Mesodermal cell (in vitro differentiated cells): Measurements from ENCODE around the gene ARHGAP26.

Source experiments
- H3K27ac ChIP-seq: 2 replicates; pipeline ENCODE4 v1.7.0; 2013; ENCODE audit warnings: mild to moderate bottlenecking, low read depth, low read length, moderate library complexity; ENCODE audit not compliant: severe bottlenecking
- H3K36me3 ChIP-seq: 2 replicates; pipeline ENCODE4 v1.7.1; 2013; ENCODE audit warnings: mild to moderate bottlenecking, low read length, moderate library complexity; ENCODE audit not compliant: control insufficient read depth, insufficient read depth
- H3K4me1 ChIP-seq: one replicate; pipeline ENCODE4 v1.7.1; 2013; ENCODE audit warnings: mild to moderate bottlenecking, low read length; ENCODE audit not compliant: insufficient read depth, control insufficient read depth, poor library complexity, severe bottlenecking
- H3K4me3 ChIP-seq: 2 replicates; pipeline ENCODE4 v1.7.0; 2013; ENCODE audit warnings: low read length, control low read depth, mild to moderate bottlenecking; ENCODE audit not compliant: insufficient read depth, poor library complexity, severe bottlenecking; ENCODE audit errors: extremely low read depth
- H3K9me3 ChIP-seq: 2 replicates; pipeline ENCODE4 v1.7.1; 2013; ENCODE audit warnings: mild to moderate bottlenecking, low read length, moderate library complexity; ENCODE audit not compliant: control insufficient read depth
- WGBS, 2 experiments: methylation state at CpG; one replicate each; pipeline ENCODE4 v1.1.5; 2013; ENCODE audit warnings: missing lambda C conversion rate in 2 of 2; ENCODE audit not compliant: insufficient coverage in 2 of 2; 5-methylcytosine and 5-hydroxymethylcytosine counted together

Gene ARHGAP26

DNA sequence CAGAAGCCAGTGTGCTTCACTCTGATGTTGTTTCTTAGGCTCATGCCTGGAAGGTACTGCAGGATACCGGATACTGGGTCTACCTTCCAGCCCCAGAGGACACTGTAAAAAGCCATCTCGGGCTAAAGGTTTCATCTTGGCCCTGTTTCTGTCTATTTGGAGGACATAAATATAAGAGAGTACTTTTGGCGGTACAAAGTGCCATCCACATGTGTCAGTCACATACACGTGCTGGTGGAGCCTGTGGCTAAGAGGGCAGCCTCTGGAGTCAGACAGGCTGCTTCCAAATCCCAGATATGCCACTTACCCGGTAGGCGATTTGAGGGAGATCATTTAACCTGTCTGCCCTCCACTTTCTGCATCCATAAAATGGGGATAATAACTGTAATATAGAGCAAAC, 472.9 kb downstream of the ARHGAP26 start:
- Histone ChIP-seq H3K9me3 (peaks cover 9% of the 10 kb centered on the region), H3K27ac (peak overlapping the region; percentile 99), H3K4me1 (peaks cover 25% of the 10 kb centered on the region), H3K4me3 (no peak overlapping the region), H3K36me3 (no peaks in the 10 kb centered on the region)
- 90 to 96% methylated on average over 4 to 5 of the region's 6 CpGs for WGBS, 2 experiments

DNA sequence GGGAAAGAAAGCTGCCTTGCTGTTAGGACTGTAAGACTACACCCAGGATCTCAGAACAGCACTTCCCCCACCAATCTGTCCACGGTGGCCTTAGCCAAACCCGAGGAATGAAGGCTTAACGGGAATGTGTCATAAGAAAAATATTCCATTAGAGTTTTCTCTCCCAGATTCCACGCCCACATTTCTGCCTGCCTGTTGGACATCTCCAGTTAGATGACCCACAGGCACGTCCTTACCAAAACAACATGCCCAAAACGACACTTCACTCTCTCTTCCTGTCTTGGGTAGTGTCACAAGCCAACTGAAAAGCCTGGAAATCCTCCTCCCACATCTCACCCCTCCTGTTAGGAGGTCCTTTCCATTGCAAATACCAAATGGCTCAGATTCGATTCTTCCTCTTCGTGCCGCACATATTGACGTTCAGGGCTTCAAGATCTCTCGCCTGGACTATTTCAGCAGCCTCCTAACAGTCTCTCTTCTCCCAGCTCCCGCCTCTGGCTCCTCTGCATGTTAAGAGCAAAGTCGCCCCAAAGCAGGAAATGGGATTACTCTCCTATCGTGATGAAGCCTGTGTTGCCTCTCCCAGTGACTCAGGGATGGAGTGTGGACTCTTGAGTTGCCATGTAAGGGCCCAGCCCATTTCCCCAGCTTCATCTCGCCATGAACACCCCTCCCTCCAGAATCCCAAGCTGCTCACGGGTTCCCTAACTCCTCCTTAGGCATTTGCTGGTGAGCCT, 474.0 kb downstream of the ARHGAP26 start:
- H3K27ac ChIP-seq = peak overlapping the region; percentile 99
- WGBS, 2 experiments = 74 to 76% methylated on average over 13 to 15 of the region's 16 CpGs
- H3K36me3 ChIP-seq = no peaks in the 10 kb centered on the region
- peak overlapping the region; percentile 3 for H3K4me3 ChIP-seq
- peaks cover 9% of the 10 kb centered on the region for H3K9me3 ChIP-seq
- H3K4me1 ChIP-seq = peaks cover 25% of the 10 kb centered on the region

DNA sequence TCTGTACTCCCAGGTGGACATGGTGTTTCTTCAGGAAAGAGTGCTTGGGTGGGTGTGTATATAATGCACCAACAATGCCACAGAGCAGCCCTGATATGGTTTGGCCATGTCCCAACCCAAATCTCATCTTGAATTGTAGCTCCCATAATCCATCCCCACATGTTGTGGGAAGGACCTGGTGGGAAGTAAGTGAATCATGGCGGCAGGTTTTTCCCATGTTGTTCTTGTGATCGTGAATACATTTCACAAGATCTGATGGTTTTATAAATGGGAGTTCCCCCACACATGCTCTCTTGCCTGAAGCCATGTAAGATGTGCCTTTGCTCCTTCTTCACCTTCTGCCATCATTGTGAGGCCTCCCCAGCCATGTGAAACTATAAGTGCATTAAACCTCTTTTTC, 474.8 kb downstream of the ARHGAP26 start:
- peak overlapping the region; percentile 99 for H3K27ac ChIP-seq
- no CpG with 5 or more reads among the region's 2 CpGs for WGBS, 2 experiments

DNA sequence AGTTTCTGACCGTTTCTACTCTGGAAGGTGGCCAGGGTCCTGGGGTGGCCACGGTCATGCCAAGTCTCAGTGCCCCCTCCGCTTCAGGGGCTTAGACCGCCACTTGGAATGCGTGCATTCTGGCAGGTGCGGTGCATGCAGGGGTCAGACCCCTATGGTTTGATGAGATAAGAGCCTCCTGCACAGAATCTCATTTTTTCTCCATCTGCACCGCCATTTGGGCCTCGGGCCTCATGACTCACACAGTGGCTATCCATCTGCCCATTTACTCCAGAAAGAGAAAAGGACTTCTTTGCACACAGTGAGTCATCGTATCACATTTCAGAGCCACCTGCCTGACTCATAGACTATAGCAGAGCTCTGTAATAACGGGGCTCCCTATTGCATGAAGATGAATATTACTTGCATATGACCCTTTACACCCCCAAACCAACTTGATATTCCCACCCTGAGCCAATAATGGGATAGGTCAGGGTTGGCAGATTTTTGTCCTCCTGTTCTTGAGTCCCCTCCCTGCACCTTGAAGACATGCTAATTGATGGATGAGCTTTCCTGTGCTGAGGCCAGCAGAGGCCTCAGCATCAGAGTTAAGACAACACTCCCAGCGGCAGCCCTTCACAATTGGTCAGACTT, 475.9 kb downstream of the ARHGAP26 start:
- peak overlapping the region; percentile 30 for H3K27ac ChIP-seq
- 92 to 99% methylated on average over 8 to 9 of the region's 11 CpGs for WGBS, 2 experiments
- H3K9me3 ChIP-seq = peaks cover 9% of the 10 kb centered on the region
- no peaks in the 10 kb centered on the region for H3K36me3 ChIP-seq
- peaks cover 27% of the 10 kb centered on the region for H3K4me1 ChIP-seq
- H3K4me3 ChIP-seq = no peak overlapping the region

More for the DNA sequence above, 474.8 kb downstream of the ARHGAP26 start:
- H3K9me3 ChIP-seq = peaks cover 9% of the 10 kb centered on the region
- H3K4me1 ChIP-seq = peaks cover 26% of the 10 kb centered on the region
- H3K36me3 ChIP-seq = no peaks in the 10 kb centered on the region
- no peak overlapping the region for H3K4me3 ChIP-seq

DNA sequence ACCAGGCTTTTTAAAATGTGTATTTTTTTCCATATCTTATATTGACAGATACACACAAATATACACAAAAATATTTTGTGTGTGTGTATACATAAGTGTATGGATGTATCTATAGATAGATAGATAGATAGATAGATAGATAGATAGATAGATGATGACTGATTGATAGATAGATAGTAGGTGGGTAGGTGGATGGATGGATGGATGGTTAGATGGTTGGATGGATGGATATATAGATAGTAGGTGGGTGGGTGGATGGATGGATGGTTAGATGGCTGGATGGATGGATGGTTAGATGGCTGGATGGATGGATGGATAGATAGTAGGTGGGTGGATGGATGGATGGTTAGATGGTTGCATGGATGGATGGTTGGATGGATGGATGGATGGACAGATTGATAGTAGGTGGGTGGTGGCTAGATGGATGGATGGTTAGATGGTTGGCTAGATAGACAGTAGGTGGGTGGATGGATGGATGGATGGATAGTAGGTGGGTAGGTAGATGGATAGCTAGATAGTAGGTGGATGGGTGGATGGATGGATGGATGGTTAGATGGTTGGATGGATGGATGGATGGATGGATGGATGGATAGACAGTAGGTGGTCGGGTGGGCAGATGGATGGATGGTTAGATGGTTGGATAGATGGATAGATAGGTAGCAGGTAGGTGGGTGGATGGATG, 477.1 kb downstream of the ARHGAP26 start:
- Histone ChIP-seq H3K4me1 (peaks cover 27% of the 10 kb centered on the region), H3K36me3 (no peaks in the 10 kb centered on the region), H3K27ac (no peak overlapping the region), H3K9me3 (peaks cover 9% of the 10 kb centered on the region), H3K4me3 (no peak overlapping the region)
- WGBS, 2 experiments = 75 to 90% methylated on average over 1 of the region's 1 CpG

DNA sequence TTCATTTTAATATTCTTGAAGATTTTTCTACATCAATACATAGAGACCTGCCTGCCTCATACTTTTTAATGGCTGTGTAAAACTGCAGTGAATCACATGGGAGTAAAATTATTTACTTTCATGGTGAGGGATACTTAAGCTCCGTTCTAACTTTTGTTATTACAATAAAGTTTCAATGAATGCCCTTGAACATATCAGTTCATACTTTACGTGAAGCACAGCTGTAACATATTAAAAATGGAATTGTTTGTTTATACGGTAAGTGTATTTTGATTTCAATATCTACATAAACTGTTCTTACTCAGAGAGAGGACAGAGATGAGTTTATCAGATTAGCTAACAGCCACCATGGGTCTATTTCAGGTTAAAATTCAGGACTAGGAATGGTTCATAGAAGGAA, 478.2 kb downstream of the ARHGAP26 start:
- H3K4me1 ChIP-seq = peaks cover 20% of the 10 kb centered on the region
- H3K4me3 ChIP-seq = no peak overlapping the region
- H3K9me3 ChIP-seq = peaks cover 9% of the 10 kb centered on the region
- no peak overlapping the region for H3K27ac ChIP-seq
- no peaks in the 10 kb centered on the region for H3K36me3 ChIP-seq
- no CpG with 5 or more reads among the region's 3 CpGs for WGBS, 2 experiments

DNA sequence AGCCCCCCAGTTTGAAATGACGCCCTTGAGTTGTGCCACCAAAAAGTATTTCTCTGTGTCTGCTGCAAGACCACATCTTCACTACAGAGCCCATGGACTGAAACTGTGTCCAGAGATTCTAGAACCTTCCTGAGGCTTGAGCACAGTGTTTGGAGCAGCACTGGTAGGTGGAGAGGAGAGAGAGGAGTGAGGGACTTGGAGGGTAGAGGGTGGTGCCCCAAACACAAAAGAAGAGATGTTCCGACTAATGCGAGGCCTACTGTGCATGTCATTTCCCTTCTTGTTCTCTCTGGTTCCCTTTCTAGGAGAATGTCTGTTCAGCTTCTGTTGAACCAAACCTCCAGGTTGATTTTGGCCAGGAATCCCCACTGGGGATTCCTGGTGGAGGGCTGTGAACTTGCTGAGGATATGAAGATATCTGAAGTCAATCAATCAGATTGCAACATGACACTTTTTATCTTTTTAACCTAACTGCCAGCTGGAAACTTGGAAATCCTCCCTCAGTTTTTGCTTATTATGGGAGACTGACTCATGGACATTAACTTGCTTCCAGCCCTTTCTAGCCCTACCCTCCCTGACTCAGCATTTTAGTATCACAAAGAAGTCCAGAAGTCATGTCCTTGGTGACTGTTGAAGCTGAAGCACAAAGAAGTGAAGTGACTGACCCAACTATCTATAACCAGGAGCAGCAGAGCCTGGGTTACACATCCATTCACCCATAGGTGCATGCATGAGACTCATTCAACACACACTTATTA, 478.8 kb downstream of the ARHGAP26 start:
- Histone ChIP-seq H3K4me1 (peaks cover 15% of the 10 kb centered on the region), H3K9me3 (peaks cover 9% of the 10 kb centered on the region), H3K4me3 (no peak overlapping the region), H3K36me3 (no peaks in the 10 kb centered on the region), H3K27ac (no peak overlapping the region)
- 80 to 96% methylated on average over 3 of the region's 3 CpGs for WGBS, 2 experiments

DNA sequence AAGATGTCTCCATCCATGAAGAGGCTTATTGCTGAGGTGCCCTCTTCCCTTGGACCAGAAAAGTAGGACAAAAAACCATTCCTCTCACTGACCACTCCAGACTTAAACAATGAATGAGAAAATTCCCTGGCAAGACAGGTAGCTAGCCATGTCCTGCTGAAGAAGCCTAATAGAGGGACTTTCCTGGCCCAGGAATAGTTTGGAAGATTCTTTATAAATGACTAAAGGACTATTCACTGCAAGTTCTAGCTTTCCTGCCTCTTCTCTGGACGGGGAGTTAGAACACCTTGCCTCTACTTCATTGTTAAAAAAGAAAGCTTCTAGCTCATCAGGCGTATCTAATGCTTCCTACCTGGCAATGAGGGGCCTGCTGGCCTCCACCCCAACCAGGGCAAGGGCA, 479.7 kb downstream of the ARHGAP26 start:
- no peak overlapping the region for H3K4me3 ChIP-seq
- H3K27ac ChIP-seq = no peak overlapping the region
- WGBS, 2 experiments = 100% methylated on average over 1 of the region's 2 CpGs
- H3K9me3 ChIP-seq = peaks cover 9% of the 10 kb centered on the region
- H3K36me3 ChIP-seq = no peaks in the 10 kb centered on the region
- H3K4me1 ChIP-seq = peaks cover 6% of the 10 kb centered on the region

DNA sequence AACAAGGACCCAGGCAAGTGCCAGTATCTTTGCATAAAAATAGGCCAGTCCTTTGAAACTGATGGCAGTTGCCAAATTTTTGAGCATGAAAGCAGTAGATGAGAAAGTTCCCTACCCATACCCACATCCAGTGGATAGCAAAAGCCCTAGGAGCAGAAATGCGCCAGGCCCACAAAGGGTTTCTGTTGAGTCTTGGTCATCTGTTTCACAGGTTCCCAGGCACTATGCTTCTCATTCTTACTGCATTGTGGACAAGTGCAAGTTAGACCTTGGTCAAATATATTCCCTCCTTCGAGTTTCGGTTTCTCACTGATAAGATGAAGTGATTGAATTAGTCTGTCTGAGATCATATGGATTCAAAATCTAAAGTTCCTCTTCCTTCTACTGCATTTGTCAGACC, 481.0 kb downstream of the ARHGAP26 start:
- WGBS, 2 experiments = 96 to 100% methylated on average over 1 to 3 of the region's 3 CpGs
- Histone ChIP-seq H3K9me3 (no peaks in the 10 kb centered on the region), H3K36me3 (no peaks in the 10 kb centered on the region), H3K4me3 (no peak overlapping the region), H3K4me1 (peaks cover 4% of the 10 kb centered on the region), H3K27ac (no peak overlapping the region)

DNA sequence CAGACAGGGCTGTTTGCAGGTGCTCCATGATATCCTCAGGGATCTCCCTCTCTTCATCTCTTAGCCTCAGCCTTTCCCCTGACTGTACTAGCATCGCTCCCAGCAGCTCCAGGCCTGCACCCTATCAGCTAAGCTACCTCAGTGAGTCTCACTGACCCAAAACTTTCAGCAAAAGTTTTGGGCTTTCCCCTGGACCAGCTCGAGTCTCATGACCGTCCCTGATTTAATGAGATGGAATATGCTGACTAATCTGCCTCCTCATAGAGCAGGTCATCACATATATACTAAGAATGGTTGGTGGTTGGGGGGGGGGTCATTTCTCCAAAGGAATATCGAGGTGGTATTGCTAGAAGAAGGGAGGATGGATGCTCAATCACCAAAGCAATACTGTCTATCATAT, 481.8 kb downstream of the ARHGAP26 start:
- peaks cover 2% of the 10 kb centered on the region for H3K4me1 ChIP-seq
- H3K27ac ChIP-seq = no peak overlapping the region
- 71 to 86% methylated on average over 1 of the region's 4 CpGs for WGBS, 2 experiments
- H3K9me3 ChIP-seq = no peaks in the 10 kb centered on the region
- H3K36me3 ChIP-seq = no peaks in the 10 kb centered on the region
- H3K4me3 ChIP-seq = no peak overlapping the region
